C4-2B (cell line): ENCODE measurements around the gene PUS10.
"Not testable (repeated sequence)": the region's sequence is repeated elsewhere in the genome, so short reads cannot be mapped to it uniquely, and the experiment has no call there.

Experiments used
- H3K27ac ChIP-seq: fragments of 450-650 bp; 2 replicates; pipeline ENCODE4 v1.5.1; 2017
- ZFX ChIP-seq: fragments of 450-650 bp; IDR thresholded peaks from 2 replicates; pipeline ENCODE4 v1.6.1; 2017
- TF ChIP-seq, protein P1 (sequence below): fragments of 450-650 bp; conservative IDR thresholded peaks from 2 replicates; pipeline ENCODE4 v1.5.1; 2017; ENCODE audit warnings: mild to moderate bottlenecking

The PUS10 gene

DNA sequence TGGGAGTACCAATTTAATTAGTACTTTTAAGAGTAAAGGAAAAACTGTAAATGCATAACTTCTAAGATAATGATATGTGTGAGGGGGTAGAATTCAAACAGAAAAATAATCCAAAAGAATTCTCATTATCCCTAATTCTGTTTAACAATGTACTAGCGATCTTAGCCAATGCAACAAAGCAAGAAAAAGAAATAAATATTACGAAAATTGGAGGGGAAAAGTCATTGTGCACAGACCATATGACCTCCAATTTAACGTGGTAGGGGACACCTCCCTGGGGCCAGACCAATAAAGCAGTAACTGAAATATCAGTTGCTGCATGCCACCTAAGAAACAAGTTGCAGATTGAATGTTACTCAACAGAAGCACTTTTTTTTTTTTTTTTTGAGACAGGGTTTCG, 26.4 kb downstream of the PUS10 start:
- no peak for TF ChIP-seq ZFX
- TF ChIP-seq, protein P1, sequence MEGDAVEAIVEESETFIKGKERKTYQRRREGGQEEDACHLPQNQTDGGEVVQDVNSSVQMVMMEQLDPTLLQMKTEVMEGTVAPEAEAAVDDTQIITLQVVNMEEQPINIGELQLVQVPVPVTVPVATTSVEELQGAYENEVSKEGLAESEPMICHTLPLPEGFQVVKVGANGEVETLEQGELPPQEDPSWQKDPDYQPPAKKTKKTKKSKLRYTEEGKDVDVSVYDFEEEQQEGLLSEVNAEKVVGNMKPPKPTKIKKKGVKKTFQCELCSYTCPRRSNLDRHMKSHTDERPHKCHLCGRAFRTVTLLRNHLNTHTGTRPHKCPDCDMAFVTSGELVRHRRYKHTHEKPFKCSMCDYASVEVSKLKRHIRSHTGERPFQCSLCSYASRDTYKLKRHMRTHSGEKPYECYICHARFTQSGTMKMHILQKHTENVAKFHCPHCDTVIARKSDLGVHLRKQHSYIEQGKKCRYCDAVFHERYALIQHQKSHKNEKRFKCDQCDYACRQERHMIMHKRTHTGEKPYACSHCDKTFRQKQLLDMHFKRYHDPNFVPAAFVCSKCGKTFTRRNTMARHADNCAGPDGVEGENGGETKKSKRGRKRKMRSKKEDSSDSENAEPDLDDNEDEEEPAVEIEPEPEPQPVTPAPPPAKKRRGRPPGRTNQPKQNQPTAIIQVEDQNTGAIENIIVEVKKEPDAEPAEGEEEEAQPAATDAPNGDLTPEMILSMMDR: no peak
- no peak overlapping the region for H3K27ac ChIP-seq

DNA sequence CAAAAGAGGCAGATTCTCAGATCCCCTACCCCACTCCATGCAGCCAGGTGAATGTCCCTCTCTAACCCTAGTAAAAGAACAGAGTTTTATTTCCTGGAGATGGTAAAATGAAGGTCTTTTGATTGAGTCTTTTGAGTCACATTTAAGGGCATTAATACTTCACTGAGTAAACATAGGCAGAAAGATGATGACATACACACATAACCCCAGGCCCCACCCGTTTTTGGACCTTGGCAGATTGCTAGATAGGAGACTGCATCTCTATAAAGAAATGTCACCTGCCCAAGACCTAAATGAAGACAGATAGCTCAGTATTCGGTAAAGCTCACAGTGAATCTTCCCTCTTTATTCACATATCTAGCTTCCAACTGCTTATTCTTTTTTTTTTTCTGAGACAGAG, 28.8 kb downstream of the PUS10 start:
- no peak overlapping the region for H3K27ac ChIP-seq
- TF ChIP-seq, protein P1: no peak
- no peak for TF ChIP-seq ZFX

- H3K27ac ChIP-seq: not testable (repeated sequence)
Measured at GRCh38 chr2:60987656-60988055, 30.4 kb downstream of the PUS10 start.

DNA sequence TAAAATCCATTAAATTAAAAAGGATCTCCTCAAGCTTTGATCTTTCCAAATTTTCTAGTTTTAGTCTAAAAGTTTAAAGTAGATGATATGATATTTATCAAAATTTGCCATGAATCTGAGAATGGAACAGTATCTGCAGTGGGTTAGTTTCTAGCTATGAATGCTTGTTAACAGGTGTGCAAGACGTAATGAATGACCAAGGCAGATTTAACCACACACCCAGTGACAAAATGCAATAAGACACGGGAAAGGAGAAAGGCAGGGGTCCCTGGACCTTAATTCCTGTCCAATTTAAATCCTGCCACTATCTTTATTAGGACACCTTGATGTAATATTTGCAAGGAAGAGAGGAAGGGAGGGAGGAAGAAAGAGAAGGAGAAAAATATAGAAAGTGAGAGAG, 31.0 kb downstream of the PUS10 start:
- no peak for TF ChIP-seq ZFX
- TF ChIP-seq, protein P1: no peak
- no peak overlapping the region for H3K27ac ChIP-seq

DNA sequence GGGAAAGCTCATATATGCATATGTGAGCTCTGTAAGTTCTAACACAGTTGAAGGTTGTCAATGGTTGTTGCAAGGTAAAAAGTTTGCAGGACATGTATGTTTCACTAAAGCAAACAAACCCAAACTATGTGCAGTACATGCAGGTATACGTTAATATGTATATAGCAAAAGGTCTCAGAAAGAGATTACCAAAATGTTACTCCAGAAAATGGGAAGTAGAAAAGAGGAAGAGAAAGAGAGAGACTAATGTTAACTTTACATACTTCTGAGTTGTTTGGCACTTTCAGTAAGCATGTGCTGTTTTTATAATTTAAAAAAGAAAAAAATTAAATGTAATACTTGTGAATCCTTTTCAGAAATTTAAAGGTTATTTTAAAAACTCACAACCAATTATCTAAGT, 33.3 kb downstream of the PUS10 start:
- no peak overlapping the region for H3K27ac ChIP-seq
- TF ChIP-seq, protein P1: no peak
- no peak for TF ChIP-seq ZFX

DNA sequence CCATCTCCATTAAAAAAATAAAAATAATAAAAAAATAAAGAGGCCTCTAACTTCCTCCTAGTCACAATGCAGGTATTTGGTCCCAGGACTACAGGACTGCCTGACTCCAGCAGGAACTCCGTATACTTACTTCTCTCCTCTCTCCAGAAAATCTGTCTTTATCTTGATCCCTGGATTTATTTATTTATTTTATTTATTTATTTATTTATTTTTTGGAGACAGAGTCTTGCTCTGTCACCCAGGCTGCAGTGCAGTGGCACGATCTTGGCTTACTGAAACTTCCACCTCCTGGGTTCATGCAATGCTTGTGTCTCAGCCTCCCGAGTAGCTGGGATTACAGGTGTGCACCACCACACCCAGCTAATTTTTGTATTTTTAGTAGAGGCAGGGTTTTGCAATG, 36.0 kb downstream of the PUS10 start:
- not testable (repeated sequence) for H3K27ac ChIP-seq

- TF ChIP-seq, protein P1: no peak
- no peak for TF ChIP-seq ZFX
- no peak overlapping the region for H3K27ac ChIP-seq
Measured at GRCh38 chr2:60980071-60980815, 37.8 kb downstream of the PUS10 start.

GRCh38 chr2:60979231-60979630, 38.8 kb downstream of the PUS10 start:
- no peak overlapping the region for H3K27ac ChIP-seq
- no peak for TF ChIP-seq ZFX
- TF ChIP-seq, protein P1: no peak
